Left ventricle myocardium inferior (tissue), 1 donor: ENCODE data around the gene ZNF385B. TPM values are rescaled to one million over a fixed set of nuclear protein-coding genes. Genes with fewer than 3 reads are reported as not detected.

Experiments
- DNase-seq: peaks from one replicate; pipeline ENCODE4 v3.0.0-alpha.2; 2020
- H3K27ac ChIP-seq: fragments of 200-600 bp; replicated peaks from 2 replicates; pipeline ENCODE4 v1.8.0; 2021
- H3K27me3 ChIP-seq: fragments of 200-600 bp; 2 replicates; pipeline ENCODE4 v1.8.0; 2021; ENCODE audit warnings: low read depth
- H3K36me3 ChIP-seq: fragments of 200-600 bp; 2 replicates; pipeline ENCODE4 v1.8.0; 2021
- H3K4me1 ChIP-seq: fragments of 200-600 bp; 2 replicates; pipeline ENCODE4 v1.8.0; 2021
- H3K4me3 ChIP-seq: fragments of 200-600 bp; 2 replicates; pipeline ENCODE4 v1.8.0; 2021; ENCODE audit warnings: mild to moderate bottlenecking, moderate library complexity
- H3K9me3 ChIP-seq: fragments of 200-600 bp; replicated peaks from 2 replicates; pipeline ENCODE4 v1.8.0; 2021
- intact Hi-C: fragments of 100-400 bp; cut with micrococcal nuclease; formaldehyde crosslinking; loops from one replicate; pipeline ENCODE4 v1.11.0; 2022
- total RNA-seq: library from RNA; stranded (reverse); fragmentation: NEBNext Ultra II Directional; extraction: Animal tissue kit (Norgen Biotek cat#: 25700); gene quantifications from one replicate; pipeline ENCODE4 v1.2.1, GENCODE V29; 2021
- TF ChIP-seq, protein P1 (sequence below): fragments of 200-600 bp; IDR thresholded peaks from 2 replicates; pipeline ENCODE4 v1.8.0; 2021; ENCODE audit warnings: antibody characterized with exemption, mild to moderate bottlenecking, borderline replicate concordance
- donor health status: DM: no; HTN: yes; CAD: no; lungs with severe emphysema.

The ZNF385B gene
- total RNA-seq, 1 donor from 2014 or later: 0.14 TPM

DNA sequence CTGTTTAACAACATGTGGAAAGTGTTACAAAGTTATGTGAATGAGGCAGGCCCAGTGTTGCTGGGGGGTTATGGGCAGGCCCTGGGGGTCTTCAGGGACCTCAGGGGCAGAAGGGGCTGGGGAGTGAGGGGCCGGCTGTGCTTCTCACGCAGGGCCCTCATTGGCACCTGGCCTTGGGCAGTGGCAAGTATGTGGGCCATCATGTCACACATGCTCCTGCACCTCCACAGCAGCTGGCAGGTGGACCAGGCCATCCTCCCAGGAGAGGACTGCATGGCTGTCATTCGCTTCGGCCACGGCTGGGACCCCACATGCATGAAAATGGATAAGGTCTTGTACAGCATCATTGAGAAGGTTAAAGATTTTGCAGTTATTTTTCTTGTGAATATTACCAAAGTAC, 47.4 kb downstream of the ZNF385B start:
- intact Hi-C loops: no loop called here
- DNase-seq: no peak
- H3K4me3 ChIP-seq: no peak overlapping the region
- H3K36me3 ChIP-seq: no peaks in the 10 kb centered on the region
- no peaks in the 10 kb centered on the region for H3K4me1 ChIP-seq
- H3K27me3 ChIP-seq: no peaks in the 10 kb centered on the region
- TF ChIP-seq, protein P1, sequence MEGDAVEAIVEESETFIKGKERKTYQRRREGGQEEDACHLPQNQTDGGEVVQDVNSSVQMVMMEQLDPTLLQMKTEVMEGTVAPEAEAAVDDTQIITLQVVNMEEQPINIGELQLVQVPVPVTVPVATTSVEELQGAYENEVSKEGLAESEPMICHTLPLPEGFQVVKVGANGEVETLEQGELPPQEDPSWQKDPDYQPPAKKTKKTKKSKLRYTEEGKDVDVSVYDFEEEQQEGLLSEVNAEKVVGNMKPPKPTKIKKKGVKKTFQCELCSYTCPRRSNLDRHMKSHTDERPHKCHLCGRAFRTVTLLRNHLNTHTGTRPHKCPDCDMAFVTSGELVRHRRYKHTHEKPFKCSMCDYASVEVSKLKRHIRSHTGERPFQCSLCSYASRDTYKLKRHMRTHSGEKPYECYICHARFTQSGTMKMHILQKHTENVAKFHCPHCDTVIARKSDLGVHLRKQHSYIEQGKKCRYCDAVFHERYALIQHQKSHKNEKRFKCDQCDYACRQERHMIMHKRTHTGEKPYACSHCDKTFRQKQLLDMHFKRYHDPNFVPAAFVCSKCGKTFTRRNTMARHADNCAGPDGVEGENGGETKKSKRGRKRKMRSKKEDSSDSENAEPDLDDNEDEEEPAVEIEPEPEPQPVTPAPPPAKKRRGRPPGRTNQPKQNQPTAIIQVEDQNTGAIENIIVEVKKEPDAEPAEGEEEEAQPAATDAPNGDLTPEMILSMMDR: no peak
- H3K27ac ChIP-seq: no peak overlapping the region
- H3K9me3 ChIP-seq: peaks cover 14% of the 10 kb centered on the region

DNA sequence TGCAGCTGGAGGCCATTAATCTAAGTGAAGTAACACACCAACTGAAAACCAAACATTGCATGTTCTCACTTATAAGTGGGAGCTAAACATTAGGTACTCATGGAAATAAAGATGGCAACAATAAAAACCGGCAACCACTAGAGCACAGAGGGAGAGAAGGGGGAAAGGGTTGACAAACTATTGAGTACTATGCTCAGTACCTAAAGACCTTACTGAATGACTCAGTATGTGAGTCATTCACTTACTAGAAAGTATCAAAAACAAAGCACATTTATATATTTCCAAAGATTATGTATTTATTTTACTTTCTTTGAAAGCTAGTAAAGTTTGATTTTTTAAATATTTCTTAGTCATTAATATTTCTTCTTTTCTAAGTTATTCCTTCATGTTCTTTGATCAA, 48.9 kb downstream of the ZNF385B start:
- Histone ChIP-seq H3K27ac (no peak overlapping the region), H3K36me3 (no peaks in the 10 kb centered on the region), H3K4me1 (no peaks in the 10 kb centered on the region), H3K9me3 (peaks cover 14% of the 10 kb centered on the region), H3K4me3 (no peak overlapping the region), H3K27me3 (no peaks in the 10 kb centered on the region)
- no peak for DNase-seq
- intact Hi-C loops: no loop called here
- TF ChIP-seq, protein P1: no peak

DNA sequence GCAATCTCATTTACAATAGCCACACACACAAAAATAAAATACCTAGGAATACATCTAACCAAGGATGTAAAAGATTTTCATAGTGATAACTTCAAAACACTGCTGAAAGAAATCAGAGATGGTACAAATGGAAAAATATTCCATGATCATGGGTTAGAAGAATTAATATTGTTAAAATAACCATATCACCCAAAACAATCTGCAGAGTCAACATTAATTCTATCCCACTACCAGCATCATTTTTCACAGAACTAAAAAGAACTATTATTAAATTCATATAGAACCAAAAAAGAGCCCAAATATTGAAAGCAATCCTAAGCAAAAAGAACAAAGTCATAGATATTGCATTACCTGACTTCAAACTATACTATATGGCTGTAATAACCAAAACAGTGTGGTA, 50.4 kb downstream of the ZNF385B start:
- Histone ChIP-seq H3K27ac (no peak overlapping the region), H3K4me3 (no peak overlapping the region), H3K9me3 (peaks cover 14% of the 10 kb centered on the region), H3K4me1 (no peaks in the 10 kb centered on the region), H3K36me3 (no peaks in the 10 kb centered on the region), H3K27me3 (no peaks in the 10 kb centered on the region)
- TF ChIP-seq, protein P1: no peak
- no peak for DNase-seq
- intact Hi-C loops: no loop called here

DNA sequence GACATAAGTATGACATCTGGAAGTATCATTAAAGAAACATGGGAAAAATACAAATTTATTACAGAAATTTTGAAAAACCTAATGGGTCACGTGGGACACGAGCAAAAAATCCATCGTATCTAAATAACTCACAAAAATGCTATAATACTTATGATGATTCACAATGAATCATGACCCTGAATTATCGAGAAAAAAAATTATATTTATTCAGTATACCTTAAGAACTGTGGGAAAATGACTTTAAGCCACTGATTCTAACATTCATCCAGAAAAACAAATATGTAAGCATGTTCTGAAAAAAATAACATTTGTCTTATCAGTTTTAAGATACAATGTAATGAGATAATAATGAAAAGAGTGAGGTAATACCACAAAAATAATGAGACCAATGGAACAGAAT, 51.8 kb downstream of the ZNF385B start:
- no peak for DNase-seq
- no peaks in the 10 kb centered on the region for H3K4me1 ChIP-seq
- intact Hi-C loops: no loop called here
- no peaks in the 10 kb centered on the region for H3K27me3 ChIP-seq
- H3K36me3 ChIP-seq: no peaks in the 10 kb centered on the region
- TF ChIP-seq, protein P1: no peak
- H3K9me3 ChIP-seq: peaks cover 14% of the 10 kb centered on the region
- no peak overlapping the region for H3K27ac ChIP-seq
- no peak overlapping the region for H3K4me3 ChIP-seq

DNA sequence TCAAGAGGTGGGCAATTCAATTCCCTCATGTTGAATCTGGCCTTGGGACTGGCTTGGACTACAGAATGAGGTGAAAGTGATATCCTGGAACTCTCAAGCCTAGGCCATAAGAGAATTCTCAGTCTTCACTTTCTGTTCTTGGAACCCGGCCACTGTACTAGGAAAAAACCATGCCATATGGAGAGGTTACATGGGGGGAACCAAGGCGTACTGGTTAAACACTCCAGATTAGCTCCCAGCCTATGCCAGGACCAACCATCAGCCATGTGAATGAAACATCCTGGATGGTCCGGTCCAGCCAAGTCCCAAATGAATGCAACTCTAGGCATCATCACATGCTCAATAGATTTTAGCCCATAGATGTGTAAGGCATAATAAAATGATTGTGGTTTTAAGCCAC, 56.4 kb downstream of the ZNF385B start:
- H3K4me3 ChIP-seq: no peak overlapping the region
- H3K27me3 ChIP-seq: no peaks in the 10 kb centered on the region
- DNase-seq: no peak
- no peaks in the 10 kb centered on the region for H3K36me3 ChIP-seq
- H3K27ac ChIP-seq: no peak overlapping the region
- H3K4me1 ChIP-seq: no peaks in the 10 kb centered on the region
- intact Hi-C loops: no loop called here
- no peaks in the 10 kb centered on the region for H3K9me3 ChIP-seq
- TF ChIP-seq, protein P1: no peak

DNA sequence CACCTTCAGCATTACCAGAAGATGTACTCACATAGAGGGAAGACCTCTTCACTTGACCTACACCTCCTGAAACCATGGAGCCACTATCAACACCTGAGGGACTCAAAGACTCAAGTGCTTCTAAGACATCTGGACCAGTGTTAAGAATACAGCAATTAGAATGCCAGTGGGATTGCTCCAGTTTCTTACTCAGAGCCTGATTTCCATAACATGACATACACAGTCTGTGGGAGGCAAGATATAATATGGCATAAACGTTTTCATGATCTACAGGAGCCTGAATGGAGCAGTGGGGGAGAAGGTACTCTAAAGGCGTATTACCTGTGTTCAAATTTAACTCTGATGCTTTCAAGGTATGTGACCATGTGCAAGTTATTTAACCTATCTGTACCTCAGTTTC, 57.2 kb downstream of the ZNF385B start:
- no peaks in the 10 kb centered on the region for H3K9me3 ChIP-seq
- TF ChIP-seq, protein P1: no peak
- no peaks in the 10 kb centered on the region for H3K27me3 ChIP-seq
- H3K4me3 ChIP-seq: no peak overlapping the region
- no peaks in the 10 kb centered on the region for H3K36me3 ChIP-seq
- intact Hi-C loops: no loop called here
- no peaks in the 10 kb centered on the region for H3K4me1 ChIP-seq
- no peak for DNase-seq
- no peak overlapping the region for H3K27ac ChIP-seq
